GM18505 (cell line): Measurements from ENCODE around the gene RABIF.
"Not testable (repeated sequence)": the region's sequence is repeated elsewhere in the genome, so short reads cannot be mapped to it uniquely, and the experiment has no call there.

ENCODE experiments used
- ATAC-seq: cut with Tn5 transposase; IDR thresholded peaks from one replicate; pipeline ENCODE4 v1.9.1; 2021; ENCODE audit not compliant: unreplicated experiment
- POLR2A ChIP-seq: IDR thresholded peaks from 4 replicates; pipeline ENCODE4 v1.6.1; 2011; ENCODE audit warnings: borderline replicate concordance; ENCODE audit not compliant: insufficient read depth, insufficient read length; ENCODE audit errors: extremely low read depth

Gene RABIF

DNA sequence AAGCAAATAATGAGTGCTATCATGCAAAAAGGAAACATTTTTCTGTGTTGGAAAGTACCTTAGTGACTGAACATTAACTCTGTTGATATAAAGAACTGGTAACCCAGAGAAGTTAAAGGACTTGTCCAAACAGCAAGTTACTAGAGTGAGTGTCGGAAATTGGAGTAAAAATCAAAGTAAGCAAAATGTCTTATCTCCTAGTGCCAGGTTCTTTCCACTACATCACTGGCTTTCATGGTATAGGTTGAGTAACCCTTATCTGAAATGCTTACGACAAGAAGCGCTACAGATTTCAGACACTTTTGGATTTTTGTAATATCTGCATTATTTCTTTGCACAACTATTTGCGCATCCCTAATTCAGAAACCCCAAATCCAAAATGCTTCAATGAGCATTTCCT is 16.4 kb upstream of the RABIF start:
- no peak for TF ChIP-seq POLR2A
- no peak for ATAC-seq

DNA sequence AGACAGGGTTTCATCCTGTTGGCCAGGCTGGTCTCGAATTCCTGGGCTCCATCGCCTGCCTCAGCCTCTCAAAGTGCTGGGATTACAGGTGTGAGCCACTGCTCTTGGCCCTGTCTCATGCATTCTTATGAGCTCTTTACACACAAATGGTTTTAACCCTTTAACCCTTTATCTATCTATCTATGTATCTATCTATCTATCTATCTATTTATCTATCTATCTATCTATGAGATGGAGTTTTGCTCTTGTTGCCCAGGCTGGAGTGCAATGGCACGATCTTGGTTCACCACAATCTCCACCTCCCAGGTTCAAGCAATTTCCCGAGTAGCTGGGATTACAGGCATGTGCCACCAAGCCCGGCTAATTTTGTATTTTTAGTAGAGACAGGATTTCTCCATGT is 14.9 kb upstream of the RABIF start:
- ATAC-seq: not testable (repeated sequence)

DNA sequence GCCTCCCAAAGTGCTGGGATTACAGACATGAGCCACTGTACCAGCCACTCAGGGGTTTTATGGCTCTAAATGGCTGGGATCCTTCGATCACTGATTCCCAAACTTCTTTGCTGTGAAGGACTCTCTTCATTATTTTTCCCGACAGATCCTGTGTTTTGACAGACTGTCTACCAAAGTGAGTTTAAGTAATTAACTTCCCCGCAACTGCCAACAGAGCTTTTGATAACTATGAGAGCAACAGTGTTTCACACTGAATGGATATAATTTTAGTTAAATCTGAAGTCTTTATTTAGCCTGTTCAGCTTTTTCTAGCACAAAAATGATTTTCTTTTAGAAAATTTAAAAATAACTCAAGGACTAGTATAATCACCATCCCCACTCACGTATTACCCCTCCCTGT is 12.6 kb upstream of the RABIF start:
- TF ChIP-seq POLR2A: no peak
- ATAC-seq: no peak

DNA sequence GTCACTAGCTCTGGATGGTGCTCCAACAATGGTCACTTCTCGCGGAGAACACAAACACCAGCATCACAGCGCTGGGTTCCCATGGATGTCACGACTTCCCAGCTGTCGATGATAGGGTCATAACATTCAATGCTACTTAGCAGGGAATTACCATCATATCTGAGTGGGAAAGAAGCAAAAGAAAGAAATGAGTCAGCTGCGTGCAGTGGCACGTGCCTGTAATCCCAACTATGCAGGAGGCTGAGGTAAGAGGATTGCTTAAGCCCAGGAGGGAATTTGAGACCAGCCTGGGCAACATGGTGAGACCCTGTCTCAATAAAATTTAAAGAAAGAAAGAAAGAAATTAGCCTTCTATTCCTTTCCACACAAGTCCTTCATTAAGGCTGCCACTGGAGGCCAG is 3.6 kb upstream of the RABIF start:
- no peak for ATAC-seq
- TF ChIP-seq POLR2A: no peak

DNA sequence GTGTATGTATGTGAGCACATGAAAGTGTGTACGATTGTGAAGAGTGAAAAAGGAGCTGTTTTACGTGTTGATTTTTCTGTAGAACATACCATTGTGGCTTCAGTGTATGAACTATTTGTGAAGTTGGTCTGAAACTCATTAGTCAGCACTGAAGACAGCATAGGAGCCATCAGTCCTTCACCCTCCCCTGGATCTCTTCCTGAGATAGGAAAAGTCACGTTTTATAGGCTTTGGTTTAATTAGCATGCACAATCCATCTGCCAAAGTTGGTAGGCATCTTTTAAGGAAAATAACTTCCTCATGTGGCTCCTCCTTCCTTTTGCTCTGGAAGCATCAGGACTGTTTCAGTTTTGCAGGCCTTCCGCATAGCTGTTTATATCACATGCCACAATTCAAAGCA is 1.4 kb upstream of the RABIF start:
- no peak for ATAC-seq
- no peak for TF ChIP-seq POLR2A

DNA sequence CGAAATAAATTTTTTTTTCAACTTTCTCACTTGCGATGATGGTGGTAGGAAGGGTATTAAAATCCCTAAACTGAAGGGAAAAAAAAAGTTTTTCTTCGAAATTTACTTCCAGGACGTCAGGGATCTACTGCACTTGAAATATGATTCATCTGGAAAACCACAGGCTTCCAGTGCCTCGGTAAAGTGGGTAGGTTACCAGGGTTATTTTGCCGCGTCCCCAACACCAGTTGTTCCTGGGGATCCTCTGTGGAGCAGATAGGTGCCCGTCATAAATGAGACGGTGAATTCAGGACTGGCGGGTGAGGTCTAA is 773 bp downstream of the RABIF start:
- TF ChIP-seq POLR2A: no peak
- no peak for ATAC-seq

DNA sequence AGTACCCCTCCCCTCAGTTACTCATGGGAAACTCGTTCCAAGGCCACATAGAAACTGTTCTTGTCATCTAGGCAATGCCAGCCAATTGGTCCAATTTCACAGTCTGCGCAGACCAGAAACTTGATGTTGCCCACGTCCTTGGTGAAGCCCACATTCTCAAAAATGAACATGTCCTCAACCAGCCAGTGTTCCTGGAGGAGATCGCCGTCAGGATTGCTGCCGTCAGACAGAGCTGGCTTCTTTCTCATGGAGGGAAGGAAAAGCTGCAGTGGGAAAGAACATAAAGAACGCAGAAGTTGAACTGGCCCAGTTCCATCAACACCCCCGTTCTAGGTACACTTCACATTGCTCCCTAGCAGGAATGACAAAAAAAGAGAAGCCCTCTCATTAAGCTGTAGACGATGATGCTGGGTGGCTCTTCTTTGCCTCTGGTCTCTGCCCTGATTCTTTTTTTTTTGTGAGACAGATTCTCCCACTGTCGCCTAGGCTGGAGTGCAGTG is 7.9 kb downstream of the RABIF start:
- TF ChIP-seq POLR2A: no peak
- ATAC-seq: no peak

DNA sequence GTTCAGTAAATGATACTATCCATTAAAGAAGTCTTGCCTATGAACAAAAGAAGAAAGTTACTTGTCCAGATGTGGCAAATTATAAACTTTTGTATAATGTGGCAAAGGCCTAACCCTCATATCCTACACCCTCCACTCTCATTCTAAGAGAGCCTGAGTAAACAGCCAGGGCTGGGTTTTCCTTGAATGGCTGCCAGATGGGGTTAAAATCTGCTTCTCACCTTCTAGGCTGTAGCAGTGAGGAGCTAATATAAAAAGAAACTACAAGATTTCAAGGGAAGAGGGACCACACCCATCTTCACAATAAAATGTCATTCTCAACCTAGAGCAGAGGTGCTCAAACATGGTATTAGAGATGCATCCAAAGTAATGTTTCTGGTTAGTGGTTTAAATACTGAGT is 8.9 kb downstream of the RABIF start:
- TF ChIP-seq POLR2A: no peak
- ATAC-seq: no peak

DNA sequence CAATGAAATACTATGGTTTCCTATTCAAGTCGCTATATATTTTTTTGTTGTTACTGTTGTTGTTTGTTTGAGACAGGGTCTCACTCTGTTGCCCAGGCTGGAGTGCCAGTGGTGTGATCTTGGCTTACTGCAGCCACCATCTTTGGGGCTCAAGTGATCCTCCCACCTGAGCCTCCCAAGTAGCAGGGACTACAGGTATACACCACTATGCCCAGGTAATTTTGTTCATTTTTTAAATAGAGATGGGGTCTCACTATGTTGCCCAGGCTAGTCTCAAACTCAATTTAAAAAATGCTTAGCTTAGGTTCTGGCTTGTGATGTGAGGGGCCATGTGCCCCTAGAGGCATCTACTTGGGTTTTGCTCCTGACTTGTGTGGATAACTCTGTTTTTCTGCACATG is 9.8 kb downstream of the RABIF start:
- TF ChIP-seq POLR2A: no peak
- ATAC-seq: no peak

DNA sequence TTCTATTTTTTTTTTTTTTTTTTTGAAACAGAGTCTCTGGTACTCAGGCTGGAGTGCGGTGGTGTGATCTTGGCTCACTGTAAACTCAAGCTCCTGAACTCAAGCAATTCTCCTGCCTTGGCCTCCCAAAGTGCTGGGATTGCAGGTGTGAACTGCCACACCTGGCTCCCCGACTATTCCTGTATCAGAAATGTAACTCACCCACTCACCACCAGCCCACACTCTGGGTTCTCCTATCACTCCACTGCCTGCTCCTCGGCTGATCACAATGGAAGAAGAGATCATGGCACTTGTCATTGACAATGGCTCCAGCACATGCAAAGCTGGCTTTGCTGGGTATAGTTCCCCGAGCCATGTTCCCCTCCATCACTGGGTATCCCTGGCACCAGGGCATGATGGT is 15.9 kb downstream of the RABIF start:
- ATAC-seq: no peak
- TF ChIP-seq POLR2A: no peak

DNA sequence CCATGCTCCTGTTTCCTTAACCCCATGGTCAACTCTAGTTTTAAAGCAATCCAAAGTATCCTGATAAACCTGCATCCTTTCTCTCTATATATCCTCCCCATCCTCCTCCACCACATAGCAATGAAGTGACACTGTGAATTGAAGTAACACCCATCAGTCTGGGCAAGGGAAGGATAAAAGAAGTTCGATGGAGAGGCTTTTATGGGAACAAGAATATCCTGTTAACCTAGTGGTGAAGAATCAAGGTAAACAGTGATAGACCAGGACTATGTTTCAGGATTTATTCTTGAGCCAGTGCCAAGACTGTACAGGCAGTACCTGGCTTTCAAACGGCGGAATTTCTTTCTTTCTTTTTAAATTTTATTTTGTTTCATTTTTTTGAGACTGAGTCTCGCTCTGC is 17.6 kb downstream of the RABIF start:
- ATAC-seq: no peak
- no peak for TF ChIP-seq POLR2A

DNA sequence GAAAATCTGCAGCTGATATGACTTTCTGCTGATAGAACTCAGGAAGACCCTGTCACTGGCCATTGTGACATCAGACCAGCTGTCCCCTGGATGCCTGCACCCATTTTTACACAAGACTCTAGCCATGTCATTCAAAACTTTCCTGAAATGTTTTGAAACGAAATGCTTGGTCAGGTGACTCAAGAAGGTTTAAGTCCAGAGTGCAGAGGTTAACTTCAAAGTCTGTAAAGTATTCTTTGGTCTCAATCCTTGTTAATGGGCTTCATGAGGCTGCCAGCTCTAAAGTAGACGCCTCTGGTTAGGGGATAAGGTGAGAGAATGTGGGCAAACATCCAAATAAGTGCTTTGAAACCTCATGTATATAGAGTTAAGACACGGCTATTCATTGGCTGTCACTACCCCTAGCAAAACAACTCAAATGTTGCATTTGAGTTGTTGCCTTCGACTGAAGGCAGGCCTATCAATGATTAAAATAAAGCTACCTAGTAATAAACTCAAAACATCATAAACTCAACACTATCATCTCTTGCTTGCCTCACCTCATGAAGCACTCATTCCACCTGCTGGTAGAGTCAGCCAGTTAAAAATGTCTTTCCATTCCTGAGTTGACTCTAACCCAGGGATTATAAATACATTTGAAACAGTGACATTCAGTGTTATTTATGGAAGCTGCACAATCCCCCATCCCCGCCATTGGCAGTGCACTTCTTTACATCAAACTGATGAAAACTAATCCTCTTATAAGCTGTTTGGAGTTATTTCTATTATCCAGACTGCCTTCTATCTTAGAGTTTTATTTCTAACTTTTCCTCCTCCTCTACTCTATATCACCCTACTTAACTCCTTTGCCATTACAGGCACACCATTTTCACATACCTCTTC is 26.0 kb downstream of the RABIF start:
- no peak for TF ChIP-seq POLR2A
- ATAC-seq: no peak

DNA sequence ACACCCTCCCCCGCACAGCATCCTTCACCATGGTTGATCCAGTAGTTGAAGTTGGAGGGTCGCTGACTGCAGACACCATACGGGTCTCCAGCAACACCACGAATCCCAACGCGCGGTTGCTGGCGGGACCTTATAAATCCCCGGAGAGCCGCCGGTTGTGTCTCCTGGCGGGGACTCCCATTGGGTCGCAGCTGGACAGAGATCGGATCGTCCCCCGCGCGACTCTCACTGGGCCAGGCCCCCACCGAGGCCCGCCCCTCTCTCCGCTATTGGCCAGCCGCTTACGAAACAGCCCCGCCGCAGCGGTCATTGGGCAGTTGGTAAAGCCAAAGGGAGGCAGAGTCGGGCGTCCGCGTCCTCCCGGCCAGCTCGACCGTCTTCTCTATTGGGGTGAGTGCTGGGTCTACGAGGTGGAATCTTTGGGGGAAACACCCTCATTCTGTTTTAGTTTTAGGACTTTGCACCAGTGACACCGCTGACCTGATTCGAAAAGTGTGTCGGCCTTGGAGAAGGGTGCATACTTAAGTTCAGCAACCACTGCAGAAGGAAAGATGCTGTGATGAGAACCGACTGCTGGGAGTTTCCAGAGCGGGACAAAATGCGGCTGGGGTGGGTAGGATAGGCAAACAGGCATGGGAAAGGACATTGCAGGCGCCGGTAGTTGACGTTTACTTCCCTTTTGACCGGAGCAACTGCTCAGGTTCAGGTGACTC is 27.4 kb downstream of the RABIF start:
- TF ChIP-seq POLR2A: no peak
- ATAC-seq: no peak

DNA sequence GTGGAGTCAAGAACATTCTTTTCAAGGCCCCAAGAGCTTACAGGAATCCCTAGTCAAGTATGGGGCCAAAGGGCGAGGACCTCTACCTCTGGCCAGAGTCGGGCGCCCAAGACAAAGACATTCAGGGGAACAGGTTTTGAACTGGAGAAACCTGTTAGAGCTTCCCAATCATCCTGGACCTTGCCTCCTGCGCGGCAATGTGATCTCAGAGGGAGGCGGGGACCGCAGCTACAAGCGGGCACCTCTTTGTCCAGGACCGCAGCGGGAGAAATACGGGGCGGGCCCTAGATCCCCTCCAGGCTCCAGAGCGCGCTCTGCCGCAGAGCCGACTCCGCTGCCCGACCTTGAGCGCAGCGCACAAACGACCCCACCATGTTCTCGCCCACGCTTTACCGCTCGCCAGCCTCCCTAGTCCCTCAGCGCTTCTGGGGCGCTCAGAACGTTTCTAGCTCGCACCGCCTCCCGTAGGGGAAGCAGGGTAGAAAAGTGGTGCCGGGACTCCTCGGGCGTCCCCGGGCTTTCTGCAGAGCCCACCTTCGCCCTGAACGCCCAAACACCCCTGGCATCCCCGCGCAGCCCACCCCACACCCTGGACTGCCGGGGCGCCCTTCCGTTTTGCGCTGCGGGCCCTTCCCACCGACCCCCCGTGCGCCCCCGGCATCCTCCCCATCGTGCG is 28.1 kb downstream of the RABIF start:
- TF ChIP-seq POLR2A: no peak
- ATAC-seq: no peak
